MCF 10A (cell line): ENCODE results near the gene FOXD2. TPM values are rescaled to one million over a fixed set of nuclear protein-coding genes. Genes with fewer than 3 reads are reported as not detected.

ENCODE experiments used
- BruUV-seq: library from RNA; stranded (reverse); fragments of 400-500 nt; replicated peaks from 2 replicates; lab custom pipeline; 2021; lab: Mats Ljungman, UMichigan
- CTCF ChIA-PET: fragments of 300-600 bp; sonication (Branson Sonifier 250); formaldehyde crosslinking; extraction: SDS; loops from one replicate; lab custom pipeline; 2021; ENCODE audit warnings: antibody characterized with exemption, inconsistent platforms; lab: Yijun Ruan, JAX
- POLR2A ChIA-PET: fragments of 300-600, 350-650 bp; sonication (Branson Sonifier 250); formaldehyde crosslinking; extraction: SDS; loops from one replicate; lab custom pipeline; 2020; ENCODE audit warnings: antibody characterized with exemption, inconsistent platforms; lab: Yijun Ruan, JAX
- DNase-seq: peaks from one replicate; pipeline ENCODE4 v3.0.0-alpha.2; 2018; ENCODE audit not compliant: unreplicated experiment
- H3K27ac Mint-ChIP-seq: one replicate; pipeline ENCODE4 v1.8.0; 2022; ENCODE audit warnings: mild to moderate bottlenecking, low read depth, mixed read lengths; ENCODE audit not compliant: unreplicated experiment
- H3K27me3 Mint-ChIP-seq: one replicate; pipeline ENCODE4 v1.8.0; 2022; ENCODE audit warnings: mixed read lengths; ENCODE audit not compliant: insufficient read depth, unreplicated experiment
- H3K36me3 Mint-ChIP-seq: one replicate; pipeline ENCODE4 v1.8.0; 2022; ENCODE audit warnings: mild to moderate bottlenecking, moderate library complexity, mixed read lengths; ENCODE audit not compliant: insufficient read depth, unreplicated experiment
- H3K4me1 Mint-ChIP-seq: one replicate; pipeline ENCODE4 v1.8.0; 2022; ENCODE audit warnings: mixed read lengths; ENCODE audit not compliant: insufficient read depth, unreplicated experiment
- H3K4me3 Mint-ChIP-seq: one replicate; pipeline ENCODE4 v1.8.0; 2022; ENCODE audit warnings: mild to moderate bottlenecking, moderate library complexity, mixed read lengths; ENCODE audit not compliant: unreplicated experiment
- H3K9me3 Mint-ChIP-seq: one replicate; pipeline ENCODE4 v1.8.0; 2022; ENCODE audit warnings: mixed read lengths; ENCODE audit not compliant: unreplicated experiment
- CTCF ChIP-seq: fragments of 200-600 bp; IDR thresholded peaks from one replicate; pipeline ENCODE4 v1.8.0; 2022; ENCODE audit warnings: antibody characterized with exemption, mild to moderate bottlenecking; ENCODE audit not compliant: unreplicated experiment
- intact Hi-C: fragments of 100-400 bp; cut with micrococcal nuclease; formaldehyde crosslinking; loops from 2 replicates; pipeline ENCODE4 v1.14.1; 2022
- total RNA-seq: library from RNA; stranded (reverse); gene quantifications from 2 replicates; pipeline ENCODE4 v1.2.3, GENCODE V29; 2022

FOXD2 gene
- total RNA-seq, 1 experiment from 2014 or later, result 0.44 TPM

- Mint-ChIP-seq H3K36me3 (no peaks in the 10 kb centered on the region), H3K4me1 (no peaks in the 10 kb centered on the region), H3K27me3 (peaks cover 50% of the 10 kb centered on the region), H3K9me3 (no peaks in the 10 kb centered on the region), H3K27ac (no peak overlapping the region), H3K4me3 (no peak overlapping the region)
- ChIA-PET CTCF (interaction anchor here (0.5 to 1.4 kb wide), 2 partner anchors 126 to 273 kb away, joined by 4 to 5 read pairs; no protein-coding TSS in a partner anchor), POLR2A (no interaction called here)
- no TSS peak for BruUV-seq
- no peak for DNase-seq
- no peak for TF ChIP-seq CTCF
- intact Hi-C loops, result no loop called here
Observed at GRCh38 chr1:47443530-47444296, 5.9 kb downstream of the FOXD2 start.

GRCh38 chr1:47444297-47444561 lies 6.4 kb downstream of the FOXD2 start:
- peaks cover 55% of the 10 kb centered on the region for H3K27me3 Mint-ChIP-seq
- TF ChIP-seq CTCF, result no peak
- no peaks in the 10 kb centered on the region for H3K9me3 Mint-ChIP-seq
- no peak overlapping the region for H3K4me3 Mint-ChIP-seq
- ChIA-PET CTCF (no interaction called here), POLR2A (no interaction called here)
- H3K4me1 Mint-ChIP-seq, result no peaks in the 10 kb centered on the region
- BruUV-seq, result no TSS peak
- DNase-seq, result no peak
- H3K27ac Mint-ChIP-seq, result no peak overlapping the region
- no peaks in the 10 kb centered on the region for H3K36me3 Mint-ChIP-seq
- intact Hi-C loops, result no loop called here

- Mint-ChIP-seq H3K27me3 (peaks cover 55% of the 10 kb centered on the region), H3K36me3 (no peaks in the 10 kb centered on the region), H3K4me3 (no peak overlapping the region), H3K27ac (no peak overlapping the region), H3K4me1 (no peaks in the 10 kb centered on the region), H3K9me3 (no peaks in the 10 kb centered on the region)
- intact Hi-C loops, result no loop called here
- BruUV-seq, result no TSS peak
- TF ChIP-seq CTCF, result no peak
- POLR2A ChIA-PET, result no interaction called here
- CTCF ChIA-PET, result no interaction called here
- DNase-seq, result no peak
Observed at GRCh38 chr1:47444562-47445465, 7.0 kb downstream of the FOXD2 start.

- H3K27ac Mint-ChIP-seq, result no peak overlapping the region
- no peak overlapping the region for H3K4me3 Mint-ChIP-seq
- BruUV-seq, result no TSS peak
- POLR2A ChIA-PET, result no interaction called here
- peaks cover 55% of the 10 kb centered on the region for H3K27me3 Mint-ChIP-seq
- no peaks in the 10 kb centered on the region for H3K4me1 Mint-ChIP-seq
- no peaks in the 10 kb centered on the region for H3K36me3 Mint-ChIP-seq
- DNase-seq, result no peak
- no peaks in the 10 kb centered on the region for H3K9me3 Mint-ChIP-seq
- TF ChIP-seq CTCF, result no peak
- CTCF ChIA-PET, result interaction anchor here (0.5 to 0.9 kb wide), 4 partner anchors 8 to 265 kb away, joined by 3 to 4 read pairs (median 3); partner anchors contain the start of gene FOXD2
- intact Hi-C loops, result no loop called here
Observed at GRCh38 chr1:47445823-47446550, 8.1 kb downstream of the FOXD2 start.
